HG03045 (cell line): ENCODE data around the gene SCN3B.

ENCODE experiments used
- ATAC-seq: cut with Tn5 transposase; IDR thresholded peaks from one replicate; pipeline ENCODE4 v1.9.1; 2021; ENCODE audit warnings: mild to moderate bottlenecking, moderate library complexity; ENCODE audit not compliant: unreplicated experiment

SCN3B gene

GRCh38 chr11:123601743-123602142 lies 52.7 kb downstream of the SCN3B start:
- no peak for ATAC-seq

- ATAC-seq = no peak
These were observed 53.3 kb downstream of the SCN3B start for GRCh38 chr11:123601136-123601535.

- no peak for ATAC-seq
These were observed 56.6 kb downstream of the SCN3B start for GRCh38 chr11:123597859-123598258.

DNA sequence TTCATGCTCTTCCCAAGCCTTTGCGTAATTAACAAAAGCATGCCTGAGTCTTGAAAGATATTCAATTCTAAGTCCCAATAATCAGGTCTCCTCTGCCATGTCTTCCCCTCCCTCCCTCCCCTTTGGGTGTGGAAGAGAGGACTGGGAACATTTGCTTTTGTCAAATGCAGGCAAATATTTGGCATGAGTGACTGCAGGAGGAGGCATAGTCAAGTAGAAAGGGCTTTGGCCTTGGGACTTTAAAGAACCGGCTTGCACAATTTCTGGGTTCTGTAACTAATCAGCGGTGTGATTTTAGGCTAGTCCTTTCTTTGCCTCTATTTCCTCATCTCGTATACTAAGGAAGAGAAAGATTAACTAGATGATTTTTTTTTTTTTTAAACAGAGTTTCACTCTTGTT lies 59.5 kb downstream of the SCN3B start:
- no peak for ATAC-seq

DNA sequence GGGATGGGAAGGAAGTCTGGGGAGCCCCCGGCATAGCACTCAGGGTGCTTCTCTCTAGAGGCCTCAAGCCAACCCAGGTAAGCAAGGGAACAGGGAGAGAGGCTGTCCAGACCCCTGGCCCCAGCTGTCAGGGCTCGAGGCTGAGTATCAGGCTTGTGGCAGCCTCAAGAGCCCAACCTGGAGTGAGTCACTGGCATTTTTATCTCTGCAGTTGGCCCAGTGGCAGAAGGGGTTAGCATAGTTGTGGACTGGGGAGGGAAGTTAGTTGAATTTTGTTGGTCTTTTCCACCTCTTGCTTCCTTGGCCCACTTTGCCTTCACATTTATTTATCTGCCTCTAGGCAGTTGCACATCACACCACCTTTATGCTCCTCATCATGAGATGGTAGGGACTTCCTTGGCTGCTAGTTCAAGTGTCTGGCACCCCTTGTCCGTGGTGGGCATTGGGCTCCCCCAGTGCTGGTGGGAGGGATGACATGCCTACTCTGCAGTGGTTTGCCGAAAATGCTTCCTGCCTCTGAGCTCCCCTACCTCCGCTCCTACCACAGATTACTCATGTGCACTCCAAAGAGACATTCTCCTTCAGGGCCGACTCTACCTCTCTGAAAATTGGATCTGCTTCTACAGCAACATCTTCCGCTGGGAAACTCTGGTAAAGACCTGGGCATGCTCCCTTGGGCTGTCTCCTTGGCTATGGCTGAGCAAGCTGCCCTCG lies 60.1 kb downstream of the SCN3B start:
- ATAC-seq = no peak

- no peak for ATAC-seq
These were observed 60.9 kb downstream of the SCN3B start for GRCh38 chr11:123593570-123593969.

DNA sequence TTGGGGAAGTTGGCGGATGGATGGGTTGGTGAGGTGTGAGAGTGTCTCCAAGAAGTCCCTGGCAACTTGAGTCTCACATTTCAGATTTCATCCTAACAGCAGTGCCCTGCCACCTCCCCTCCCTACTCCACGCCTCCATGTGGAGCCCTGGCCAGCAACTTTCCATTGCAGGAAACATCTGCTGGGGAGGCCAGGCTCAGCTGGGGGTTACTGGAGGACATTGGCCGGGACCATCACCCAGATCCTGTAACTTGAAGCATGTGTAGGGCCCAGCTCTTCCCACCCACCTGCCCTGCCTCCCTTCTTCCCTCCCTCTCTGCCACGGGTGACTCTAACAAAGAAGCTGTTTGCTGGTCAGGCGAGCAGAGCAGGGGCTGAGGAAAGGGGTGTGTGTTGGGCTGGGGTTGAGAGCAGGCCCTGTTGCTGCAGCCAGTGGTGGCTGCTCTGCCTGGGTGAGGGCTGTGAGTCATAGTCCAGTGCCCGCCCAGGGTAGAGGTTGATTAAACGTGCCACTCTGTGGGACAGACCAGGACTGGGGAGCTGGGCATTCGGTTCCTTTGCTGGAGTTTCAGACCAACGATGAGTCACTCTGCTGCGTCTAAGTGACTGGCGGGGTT lies 64.0 kb downstream of the SCN3B start:
- no peak for ATAC-seq

DNA sequence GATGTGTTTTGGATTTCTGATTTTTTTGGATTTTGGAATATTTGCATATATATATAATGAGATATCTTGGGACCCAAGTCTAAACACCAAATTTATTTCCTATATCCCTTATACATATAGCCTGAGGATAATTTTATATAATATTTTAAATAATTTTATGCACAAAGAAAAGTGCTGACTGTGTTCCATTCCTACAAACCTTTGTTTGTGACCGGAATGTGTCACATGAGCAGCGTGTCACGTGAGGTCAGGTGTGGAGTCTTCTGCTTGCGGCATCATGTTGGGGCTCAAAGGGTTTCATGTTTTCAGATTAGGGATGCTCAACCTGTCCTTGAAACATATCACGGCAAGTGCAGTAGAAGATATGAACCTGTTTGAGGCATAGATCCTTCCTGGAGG lies 65.6 kb downstream of the SCN3B start:
- ATAC-seq = no peak

- no peak for ATAC-seq
These were observed 66.1 kb downstream of the SCN3B start for GRCh38 chr11:123588117-123588863.

- ATAC-seq = no peak
These were observed 66.9 kb downstream of the SCN3B start for GRCh38 chr11:123587559-123587958.

DNA sequence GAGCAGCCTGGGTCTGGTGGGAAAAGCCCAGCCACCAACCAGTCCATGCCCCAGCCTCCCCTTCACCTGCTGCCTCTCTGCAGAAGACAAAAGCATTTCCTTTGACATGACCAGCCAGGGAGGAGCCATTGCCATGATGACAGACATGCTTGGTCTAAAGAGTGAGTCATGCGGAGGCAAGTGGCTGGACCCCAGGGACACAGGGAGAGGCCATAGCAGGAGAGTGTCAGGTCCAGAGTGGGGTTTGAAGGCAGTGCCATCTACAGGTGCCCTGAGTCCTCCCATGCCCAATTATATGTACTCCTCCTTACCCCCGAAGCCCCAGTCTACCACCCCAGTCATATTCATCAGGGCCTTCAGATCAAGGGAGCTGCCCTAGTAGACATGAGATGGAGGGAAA lies 67.4 kb downstream of the SCN3B start:
- ATAC-seq = no peak

DNA sequence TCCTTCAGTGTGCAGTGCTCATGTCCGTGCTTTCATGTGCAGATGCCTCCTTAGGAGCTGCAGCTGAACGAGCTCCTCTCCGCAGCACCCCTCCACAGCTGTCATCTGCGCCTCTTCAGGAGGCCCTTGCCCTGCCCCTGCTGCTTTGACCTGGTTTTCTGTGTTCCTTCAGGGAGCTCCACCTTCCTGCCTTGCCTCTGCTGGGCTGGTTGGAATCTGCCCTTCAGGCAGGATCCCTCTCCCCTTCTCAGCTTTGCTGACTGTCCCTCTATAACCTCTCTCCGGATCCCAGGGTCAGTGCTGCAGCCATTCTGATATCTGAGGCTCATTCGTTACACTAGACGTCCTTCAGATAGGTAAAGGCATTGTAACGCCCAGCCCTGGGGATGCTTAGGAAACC lies 67.9 kb downstream of the SCN3B start:
- ATAC-seq = no peak

DNA sequence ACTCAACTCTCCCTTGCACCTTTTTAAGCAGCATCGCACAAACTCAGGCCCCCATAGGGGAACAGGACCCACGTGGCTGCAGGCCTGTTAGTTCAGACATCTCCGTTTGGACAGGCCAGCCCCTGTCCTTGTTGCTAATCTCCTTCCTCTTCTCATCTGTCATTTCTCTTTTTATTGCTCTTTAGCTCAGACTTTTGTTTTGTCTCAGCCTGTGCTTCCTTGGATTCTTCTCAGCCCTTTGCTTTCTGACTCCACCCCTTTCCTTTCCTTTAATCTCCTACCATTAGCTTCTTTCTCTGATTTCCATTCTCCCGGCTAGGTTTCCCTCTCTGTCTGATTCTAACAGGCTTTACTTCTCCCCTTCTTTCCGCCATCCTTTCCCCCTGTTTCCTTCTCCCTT lies 68.7 kb downstream of the SCN3B start:
- ATAC-seq = no peak

GRCh38 chr11:123585206-123585605 lies 69.2 kb downstream of the SCN3B start:
- ATAC-seq = no peak

DNA sequence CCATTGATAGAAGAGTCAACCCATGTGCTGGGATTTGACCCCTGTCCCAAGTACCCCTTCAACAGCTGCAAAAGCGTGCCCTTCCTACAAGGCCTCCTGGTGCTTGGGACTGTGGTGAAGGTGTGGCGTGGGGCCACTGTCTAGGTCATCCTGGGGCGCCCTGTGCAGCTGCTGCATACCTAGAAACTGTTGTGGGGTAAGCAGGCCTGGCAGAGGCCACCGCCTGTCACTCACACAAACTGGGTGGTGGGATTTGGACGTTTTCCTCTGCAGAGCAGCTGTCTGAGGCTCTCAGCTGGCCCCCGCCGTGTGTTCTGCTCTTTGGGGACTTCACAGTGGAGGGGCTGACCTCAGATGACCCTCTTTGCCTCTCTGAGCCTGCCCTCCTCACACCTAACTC lies 69.7 kb downstream of the SCN3B start:
- ATAC-seq = no peak

- ATAC-seq = no peak
These were observed 70.2 kb downstream of the SCN3B start for GRCh38 chr11:123584186-123584585.

GRCh38 chr11:123582992-123583504 lies 71.4 kb downstream of the SCN3B start:
- ATAC-seq = no peak

GRCh38 chr11:123581651-123582399 lies 72.6 kb downstream of the SCN3B start:
- no peak for ATAC-seq

DNA sequence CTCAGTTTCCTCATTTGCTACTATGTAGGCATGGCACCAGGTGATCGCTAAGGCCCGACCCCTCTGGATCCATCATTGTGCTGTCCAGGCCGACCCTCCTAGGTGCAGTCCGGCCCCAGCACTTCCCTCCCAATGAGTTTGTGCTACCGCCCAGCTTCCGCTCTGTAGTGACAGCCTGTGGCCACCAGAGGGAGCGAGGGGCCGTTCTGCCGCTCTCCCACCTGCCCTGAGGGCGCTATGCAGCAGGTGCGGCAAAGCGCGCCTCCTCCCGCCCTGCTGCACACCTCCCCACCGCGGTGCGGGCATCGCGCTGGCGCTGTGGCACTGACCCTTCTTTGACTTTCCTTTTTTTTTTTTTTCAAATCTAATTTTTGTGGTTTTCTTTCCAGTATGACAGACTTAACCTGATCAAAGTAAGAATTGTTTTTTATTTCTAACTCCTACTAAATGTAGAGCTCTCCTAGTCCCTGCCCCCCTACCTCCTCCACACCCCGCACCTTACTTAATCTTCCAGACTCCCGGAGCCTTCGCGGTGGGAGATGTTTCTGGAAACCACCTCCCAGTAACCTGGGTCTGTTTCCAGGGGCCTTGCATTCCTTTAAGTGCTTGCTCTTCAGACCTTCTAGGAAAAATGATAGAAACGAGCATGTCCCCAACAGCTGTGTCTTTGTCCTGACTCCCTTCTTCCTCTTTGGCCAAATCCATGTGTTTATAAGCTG lies 73.7 kb downstream of the SCN3B start:
- peak; percentile 86 for ATAC-seq

GRCh38 chr11:123580137-123580536 lies 74.3 kb downstream of the SCN3B start:
- ATAC-seq = no peak

- no peak for ATAC-seq
These were observed 75.0 kb downstream of the SCN3B start for GRCh38 chr11:123579482-123579812.
